ENCODE data around the gene DPF3.

- TF ChIP-seq CTCF (IDR thresholded peaks at IDR 0.05), result no peak
- TF ChIP-seq POLR2A (IDR thresholded peaks at IDR 0.05), result no peak
Observed at GRCh38 chr14:72790887-72791566, 102.9 kb downstream of the DPF3 start.
